Measurements from ENCODE around the gene ITPR2. TPM values are rescaled to one million over a fixed set of nuclear protein-coding genes. Genes with fewer than 3 reads are reported as not detected.

The ITPR2 gene
- total and polyA plus RNA-seq, 2 of the 8 experiments (the other 6 are each of a cell fraction or from before 2014, with no cell fraction given): 4.1 to 48.3 TPM

GRCh38 chr12:26828280-26829073 is 4.5 kb downstream of the ITPR2 start (continued):
- TF ChIP-seq KDM1A (IDR thresholded peaks at IDR 0.05; ENCODE audit: borderline replicate concordance, low read length): no peak
- no peak for TF ChIP-seq SUZ12 (IDR thresholded peaks at IDR 0.05; ENCODE audit: low read length)
- TF ChIP-seq RFX5 (IDR thresholded peaks at IDR 0.05; ENCODE audit: borderline replicate concordance, low read depth, low read length): no peak
- no peak for TF ChIP-seq SRF (IDR thresholded peaks at IDR 0.05; ENCODE audit: low read depth, low read length)
- TF ChIP-seq ATF2 (IDR thresholded peaks at IDR 0.05; ENCODE audit: low read length): no peak
